Pancreas (tissue), 10 donors: ENCODE results near the gene KDM4B. TPM values are rescaled to one million over a fixed set of nuclear protein-coding genes. Genes with fewer than 3 reads are reported as not detected.

Experiments used
- ATAC-seq, 4 donors: fragments of 200-7000 bp; cut with Tn5 transposase; one replicate each; pipeline versions ENCODE4 v1.8.0 to v1.9.1; 2020; ENCODE audit warnings: mild to moderate bottlenecking in 4 of 4, moderate library complexity in 4 of 4
- DNase-seq, 6 donors: peaks; one replicate each; pipeline ENCODE4 v3.0.0-alpha.2; 2020
- FAIRE-seq: peaks from 2 replicates; lab custom pipeline; 2012; peaks lifted over from hg19 to GRCh38; lab: Jason Lieb, UNC
- H3K27ac ChIP-seq, 4 donors: fragments of 200-600 bp; sonication (generic); 1 replicate in 3 of 4; 2 replicates in 1 of 4; pipeline versions ENCODE4 v1.5.0 to v1.8.0; 2020
- H3K27me3 ChIP-seq, 4 donors: fragments of 200-600 bp; one replicate each; pipeline ENCODE4 v1.8.0; 2021
- H3K36me3 ChIP-seq, 3 donors: fragments of 200-600 bp; sonication (generic) in 1 of 3; one replicate each; pipeline versions ENCODE4 v1.5.0 to v1.8.0; 2020 to 2021
- H3K4me1 ChIP-seq, 3 donors: fragments of 200-600 bp; one replicate each; pipeline ENCODE4 v1.8.0; 2021
- H3K4me3 ChIP-seq, 4 donors: fragments of 200-600 bp; sonication (generic) in 2 of 4; one replicate each; pipeline versions ENCODE4 v1.5.0 to v1.8.0; 2020 to 2021
- H3K9me3 ChIP-seq, 4 donors: fragments of 200-600 bp; one replicate each; pipeline ENCODE4 v1.8.0; 2021
- WGBS, 2 donors: extraction: QIAGEN DNeasy Blood & Tissue Kit; methylation state at CpG; one replicate each; pipeline ENCODE4 v1.1.7; 2013; 5-methylcytosine and 5-hydroxymethylcytosine counted together
- intact Hi-C, 3 donors: fragments of 100-400 bp; cut with DNase I; formaldehyde crosslinking; loops; one replicate each; pipeline versions ENCODE4 v1.11.1 to v1.14.2; 2022
- polyA plus RNA-seq, 2 donors: library from polyadenylated mRNA; stranded (reverse); fragments of 200-250 nt; gene quantifications; one replicate each; pipeline ENCODE4 v1.2.3, GENCODE V29; 2013
- total RNA-seq, 6 donors: library from RNA; stranded (reverse); fragmentation: NEBNext Ultra II Directional in 4 of 6; extraction: Animal tissue kit (Norgen Biotek cat#: 25700) in 4 of 6; gene quantifications; one replicate each; pipeline versions ENCODE4 v1.2.1 to v1.2.4, GENCODE V29; 2021 to 2023
- TF ChIP-seq, protein P1 (sequence below), 4 donors: fragments of 200-600 bp; sonication (generic) in 3 of 4; IDR thresholded peaks; one replicate each; pipeline versions ENCODE4 v1.5.0 to v1.8.0; 2021; ENCODE audit warnings: antibody characterized with exemption in 4 of 4
- donor health status: healthy with polysubstance abuse.
- donor health status: DM: no; HTN: no; CAD: no; lungs with moderate emphysema.
- donor health status: DM: no; HTN: no; CAD: no.
- donor health status: control.
- donor health status: control.
- donor health status: Bipolar disorder and iron deficiency.
- donor health status: DM: yes; HTN: yes; CAD: no.
- donor health status: DM: no; HTN: no; CAD: no.
- donor health status: DM: no; HTN: no; CAD: no.
- donor health status: DM: yes; HTN: yes; CAD: no.

Gene KDM4B
- total and polyA plus RNA-seq, 8 donors, result 13.8 to 24.0 (median 18.5) TPM

DNA sequence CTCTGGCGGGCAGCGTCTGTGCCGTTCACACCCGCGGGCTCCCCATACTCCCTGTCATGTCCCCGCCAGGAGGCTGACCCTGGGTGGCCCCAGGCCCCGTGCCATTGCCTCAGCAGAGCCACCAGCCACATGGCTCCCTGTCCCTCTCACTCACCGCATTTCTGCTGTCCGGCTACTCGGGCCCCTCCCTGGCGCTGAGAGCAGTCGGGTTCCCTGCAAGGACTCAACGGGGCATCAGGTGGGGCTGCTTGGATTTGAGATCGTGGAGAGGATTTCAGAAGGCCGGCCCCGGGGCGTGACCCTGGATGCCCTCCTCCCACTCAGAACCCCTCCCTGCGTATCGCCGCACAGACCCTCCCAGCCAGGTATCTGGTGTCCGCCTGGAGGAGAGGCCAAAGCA is 142.1 kb downstream of the KDM4B start:
- intact Hi-C loops, result no loop called here
- ATAC-seq, result no peak
- no peak overlapping the region for H3K27ac ChIP-seq
- no peak overlapping the region for H3K4me3 ChIP-seq
- FAIRE-seq, result no peak
- no peaks in the 10 kb centered on the region for H3K27me3 ChIP-seq
- TF ChIP-seq, protein P1, sequence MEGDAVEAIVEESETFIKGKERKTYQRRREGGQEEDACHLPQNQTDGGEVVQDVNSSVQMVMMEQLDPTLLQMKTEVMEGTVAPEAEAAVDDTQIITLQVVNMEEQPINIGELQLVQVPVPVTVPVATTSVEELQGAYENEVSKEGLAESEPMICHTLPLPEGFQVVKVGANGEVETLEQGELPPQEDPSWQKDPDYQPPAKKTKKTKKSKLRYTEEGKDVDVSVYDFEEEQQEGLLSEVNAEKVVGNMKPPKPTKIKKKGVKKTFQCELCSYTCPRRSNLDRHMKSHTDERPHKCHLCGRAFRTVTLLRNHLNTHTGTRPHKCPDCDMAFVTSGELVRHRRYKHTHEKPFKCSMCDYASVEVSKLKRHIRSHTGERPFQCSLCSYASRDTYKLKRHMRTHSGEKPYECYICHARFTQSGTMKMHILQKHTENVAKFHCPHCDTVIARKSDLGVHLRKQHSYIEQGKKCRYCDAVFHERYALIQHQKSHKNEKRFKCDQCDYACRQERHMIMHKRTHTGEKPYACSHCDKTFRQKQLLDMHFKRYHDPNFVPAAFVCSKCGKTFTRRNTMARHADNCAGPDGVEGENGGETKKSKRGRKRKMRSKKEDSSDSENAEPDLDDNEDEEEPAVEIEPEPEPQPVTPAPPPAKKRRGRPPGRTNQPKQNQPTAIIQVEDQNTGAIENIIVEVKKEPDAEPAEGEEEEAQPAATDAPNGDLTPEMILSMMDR (IDR thresholded peaks at IDR 0.05), result no peak
- WGBS, 2 donors, result 96 to 97% methylated on average over 21 of the region's 21 CpGs
- H3K4me1 ChIP-seq, result peaks cover 22 to 28% (median 22%) of the 10 kb centered on the region in 3 donors
- H3K36me3 ChIP-seq, result no peaks in the 10 kb centered on the region
- H3K9me3 ChIP-seq, result no peaks in the 10 kb centered on the region
- DNase-seq, result no peak

DNA sequence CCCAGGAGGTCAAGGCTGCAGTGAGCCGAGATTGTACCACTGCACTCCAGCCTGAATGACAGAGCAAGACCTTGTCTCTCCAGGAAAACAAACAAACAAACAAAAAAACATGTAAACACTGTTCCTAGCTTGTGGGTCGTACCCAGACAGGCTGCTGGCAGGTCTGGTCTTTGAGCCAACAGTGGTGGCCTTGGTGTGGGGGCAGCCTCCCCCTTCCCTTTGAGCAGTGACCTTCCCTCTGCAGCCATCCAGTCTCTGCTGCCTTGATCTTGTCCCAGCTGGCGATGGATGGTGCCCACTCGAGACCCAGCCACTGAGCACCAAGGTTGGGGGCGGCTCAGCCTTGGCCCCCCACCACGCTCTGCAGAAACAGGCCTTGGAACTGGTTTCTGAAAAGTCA is 143.3 kb downstream of the KDM4B start:
- no peak for FAIRE-seq
- H3K4me1 ChIP-seq, result peaks cover 22 to 28% (median 22%) of the 10 kb centered on the region in 3 donors
- no peaks in the 10 kb centered on the region for H3K36me3 ChIP-seq
- H3K4me3 ChIP-seq, result no peak overlapping the region
- peak in 2 of 4 donors; percentile 14 to 47 for ATAC-seq
- H3K27me3 ChIP-seq, result no peaks in the 10 kb centered on the region
- TF ChIP-seq, protein P1 (IDR thresholded peaks at IDR 0.05), result no peak
- 48 to 55% methylated on average over 6 of the region's 6 CpGs for WGBS, 2 donors
- H3K9me3 ChIP-seq, result no peaks in the 10 kb centered on the region
- intact Hi-C loops, result no loop called here
- H3K27ac ChIP-seq, result peak overlapping the region in 1 of 4 donors; percentile 58
- DNase-seq, result no peak

DNA sequence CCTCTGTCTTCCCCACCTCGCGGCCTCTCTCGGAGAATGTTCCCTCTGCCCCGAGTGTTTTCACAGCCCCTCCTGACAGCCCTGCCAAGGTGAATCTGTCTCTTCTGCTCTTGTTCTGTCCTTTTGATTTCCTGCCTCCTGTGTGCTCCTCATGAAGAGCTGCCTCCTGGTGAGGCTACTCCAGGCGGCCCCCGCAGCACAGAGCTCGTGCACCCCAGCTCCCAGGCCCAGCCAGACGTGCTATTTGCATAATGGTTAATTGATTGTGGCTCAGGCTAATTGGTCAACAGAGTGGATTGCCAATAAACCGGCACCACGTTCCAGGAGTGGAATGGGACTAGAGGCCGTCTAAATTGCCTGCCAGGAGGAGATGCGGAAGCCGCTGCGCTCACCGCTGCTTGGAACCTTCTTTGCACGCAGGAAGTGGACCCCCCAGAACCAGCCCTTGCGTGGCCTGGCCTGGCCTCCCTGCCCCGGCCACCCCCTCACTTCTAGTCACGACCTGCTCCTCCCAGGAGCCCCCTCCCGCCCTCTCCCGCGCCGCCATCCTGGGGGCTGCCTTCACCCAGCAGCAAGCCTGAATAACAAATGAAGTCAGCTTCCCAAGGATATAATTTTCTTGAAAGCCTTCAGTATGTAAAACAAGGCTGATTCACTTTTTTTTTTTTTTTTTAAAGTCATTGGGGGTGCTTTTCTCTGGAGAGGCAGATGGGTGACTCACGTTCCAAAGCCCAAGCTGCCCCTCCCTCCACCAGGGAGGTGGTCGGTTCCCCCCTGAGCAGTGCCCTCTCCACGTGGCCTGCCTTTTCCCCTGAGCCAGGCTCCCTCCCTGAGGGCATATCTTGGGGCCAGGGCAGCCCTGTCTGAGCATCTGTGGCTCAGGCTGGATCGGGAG is 144.0 kb downstream of the KDM4B start:
- FAIRE-seq, result no peak
- intact Hi-C loops, result no loop called here
- Histone ChIP-seq H3K27ac (peak overlapping the region in 1 of 4 donors; percentile 80), H3K27me3 (no peaks in the 10 kb centered on the region), H3K4me3 (no peak overlapping the region), H3K4me1 (peaks cover 22 to 28% (median 22%) of the 10 kb centered on the region in 3 donors), H3K36me3 (no peaks in the 10 kb centered on the region), H3K9me3 (no peaks in the 10 kb centered on the region)
- no peak for DNase-seq
- TF ChIP-seq, protein P1 (IDR thresholded peaks at IDR 0.05), result no peak
- 88 to 89% methylated on average over 26 to 27 of the region's 27 CpGs for WGBS, 2 donors
- no peak for ATAC-seq

DNA sequence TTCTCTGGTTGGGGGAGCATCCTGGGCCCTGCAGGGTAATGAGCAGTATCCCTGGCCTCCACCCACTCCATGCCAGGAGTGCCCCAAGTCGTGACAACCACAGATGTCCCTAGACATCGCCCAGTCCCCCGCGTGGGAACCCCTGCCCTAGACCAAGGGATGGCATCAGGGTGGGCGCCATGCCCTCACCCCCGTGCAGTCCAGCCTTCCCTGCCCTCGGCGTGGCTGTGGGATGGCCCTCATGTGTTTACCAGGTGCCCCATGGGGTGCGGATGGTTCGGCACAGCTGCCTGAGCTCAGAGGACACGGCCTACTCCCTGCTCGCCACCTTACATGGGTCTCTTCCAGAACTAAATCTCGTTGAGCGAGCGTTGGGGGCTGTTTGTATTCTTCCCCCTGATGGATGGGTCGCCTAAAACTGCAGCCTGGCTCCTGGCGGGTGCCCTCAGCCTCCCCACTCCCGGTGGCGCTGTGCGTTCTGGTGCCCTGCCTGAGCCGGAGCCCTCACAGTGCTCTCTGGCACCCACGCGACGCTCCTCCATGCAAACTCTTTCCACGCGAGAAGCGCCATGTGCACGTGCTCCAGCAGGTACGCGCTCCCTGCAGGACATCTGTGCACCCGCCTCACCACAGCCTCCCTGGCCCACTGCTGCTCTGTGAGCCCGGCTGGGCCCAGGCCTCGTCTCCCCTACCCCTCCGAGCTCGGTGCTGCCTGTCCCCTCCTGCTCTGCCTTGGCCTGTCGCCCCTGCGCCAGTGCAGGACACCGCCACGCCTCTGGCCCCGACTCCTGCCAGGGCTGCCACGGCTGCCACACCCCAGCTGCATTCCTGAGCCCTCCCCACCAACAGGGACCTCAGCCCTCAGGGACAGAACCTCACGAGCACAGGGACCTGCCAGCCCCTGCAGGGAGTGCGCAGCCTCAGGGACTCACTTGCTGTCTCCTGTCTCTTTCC is 145.0 kb downstream of the KDM4B start:
- H3K4me1 ChIP-seq, result peaks cover 22 to 28% (median 22%) of the 10 kb centered on the region in 3 donors
- no peaks in the 10 kb centered on the region for H3K27me3 ChIP-seq
- TF ChIP-seq, protein P1 (IDR thresholded peaks at IDR 0.05), result no peak
- peak; percentile 4 to 57 (median 42) for ATAC-seq
- FAIRE-seq, result no peak
- H3K36me3 ChIP-seq, result no peaks in the 10 kb centered on the region
- H3K27ac ChIP-seq, result peak overlapping the region; percentile 47 to 80 (median 56)
- intact Hi-C loops, result no loop called here
- no peak for DNase-seq
- H3K4me3 ChIP-seq, result no peak overlapping the region
- H3K9me3 ChIP-seq, result no peaks in the 10 kb centered on the region
- 76 to 82% methylated on average over 43 of the region's 43 CpGs for WGBS, 2 donors
